GM21447 (cell line): ENCODE data around the gene FGD5.

Source experiments
- ATAC-seq: cut with Tn5 transposase; IDR thresholded peaks from one replicate; pipeline ENCODE4 v1.9.1; 2021; ENCODE audit not compliant: unreplicated experiment

The FGD5 gene

GRCh38 chr3:14847613-14848541 is 29.1 kb downstream of the FGD5 start:
- ATAC-seq, result no peak

GRCh38 chr3:14848906-14849305 is 30.1 kb downstream of the FGD5 start:
- ATAC-seq, result no peak

- no peak for ATAC-seq
Measured at GRCh38 chr3:14849638-14850230, 31.0 kb downstream of the FGD5 start.

GRCh38 chr3:14852058-14852594 is 33.4 kb downstream of the FGD5 start:
- no peak for ATAC-seq

- no peak for ATAC-seq
Measured at GRCh38 chr3:14852717-14853116, 34.0 kb downstream of the FGD5 start.

GRCh38 chr3:14853271-14853951 is 34.6 kb downstream of the FGD5 start:
- ATAC-seq, result no peak

- ATAC-seq, result no peak
Measured at GRCh38 chr3:14857506-14857905, 38.7 kb downstream of the FGD5 start.

GRCh38 chr3:14858105-14858504 is 39.3 kb downstream of the FGD5 start:
- no peak for ATAC-seq

- ATAC-seq, result no peak
Measured at GRCh38 chr3:14859880-14860279, 41.1 kb downstream of the FGD5 start.

- no peak for ATAC-seq
Measured at GRCh38 chr3:14861031-14861430, 42.3 kb downstream of the FGD5 start.

GRCh38 chr3:14861446-14862302 is 42.9 kb downstream of the FGD5 start:
- ATAC-seq, result no peak

- no peak for ATAC-seq
Measured at GRCh38 chr3:14862303-14862660, 43.5 kb downstream of the FGD5 start.

GRCh38 chr3:14862661-14863230 is 44.0 kb downstream of the FGD5 start:
- no peak for ATAC-seq

GRCh38 chr3:14863333-14864100 is 44.8 kb downstream of the FGD5 start:
- no peak for ATAC-seq

GRCh38 chr3:14864131-14864530 is 45.4 kb downstream of the FGD5 start:
- no peak for ATAC-seq

GRCh38 chr3:14866627-14867026 is 47.9 kb downstream of the FGD5 start:
- ATAC-seq, result no peak

- ATAC-seq, result no peak
Measured at GRCh38 chr3:14867936-14868570, 49.3 kb downstream of the FGD5 start.

GRCh38 chr3:14869917-14870782 is 51.4 kb downstream of the FGD5 start:
- no peak for ATAC-seq
